ENCODE data around the gene IRGC. TPM values are rescaled to one million over a fixed set of nuclear protein-coding genes. Genes with fewer than 3 reads are reported as not detected.
"Not testable (repeated sequence)": the region's sequence is repeated elsewhere in the genome, so short reads cannot be mapped to it uniquely, and the experiment has no call there.

The IRGC gene
- total RNA-seq, 1 experiment from 2014 or later: not detected

DNA sequence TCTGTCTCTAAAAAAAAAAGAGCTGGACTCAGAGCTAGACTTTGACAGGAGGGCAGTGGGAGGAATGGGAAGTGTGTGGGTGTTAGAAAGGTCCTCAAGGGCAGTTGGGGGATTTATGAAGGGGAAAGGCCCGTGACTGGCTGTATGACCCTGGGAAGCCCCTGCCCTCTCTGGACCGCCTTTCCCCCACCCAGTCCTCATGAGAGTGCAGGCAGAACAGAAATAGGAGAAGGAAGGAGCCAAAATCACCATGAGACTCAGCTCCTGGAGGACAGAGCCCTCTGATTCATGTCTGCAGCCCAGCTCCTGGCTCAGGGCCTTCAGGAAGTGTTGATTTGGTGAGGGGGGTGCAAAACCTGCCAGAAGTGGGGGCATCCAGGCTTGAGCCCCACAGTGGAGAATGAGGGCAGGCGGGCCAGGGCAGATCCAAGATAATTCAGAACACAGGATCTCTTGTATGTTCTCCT lies 47.6 kb downstream of the IRGC start:
- no peaks in the 10 kb centered on the region for H3K36me3 Mint-ChIP-seq (ENCODE audit: insufficient read depth in 1 of 3, low read depth in 3 of 3)
- Histone ChIP-seq H3K79me1 (ENCODE audit: insufficient read depth, low read depth, low read length, poor library complexity, severe bottlenecking) (no peaks in the 10 kb centered on the region), H3K4ac (ENCODE audit: low read depth, low read length) (no peak overlapping the region), H4K91ac (ENCODE audit: insufficient read length, low read depth, low read length) (no peak overlapping the region), H2BK120ac (ENCODE audit: low read depth, low read length, poor library complexity, severe bottlenecking) (no peak overlapping the region), H3K79me2 (ENCODE audit: insufficient read depth, low read length) (no peaks in the 10 kb centered on the region), H2BK20ac (ENCODE audit: low read depth, low read length, poor library complexity, severe bottlenecking) (no peak overlapping the region), H2BK12ac (ENCODE audit: insufficient read length, low read depth, low read length) (no peak overlapping the region), H3K4me2 (ENCODE audit: insufficient read depth, insufficient read length, low read length) (no peak overlapping the region), H3K56ac (ENCODE audit: insufficient read length, low read depth, low read length) (no peak overlapping the region), H2AK5ac (ENCODE audit: insufficient read length, low read length) (no peak overlapping the region), H2BK5ac (ENCODE audit: insufficient read length, low read length) (no peak overlapping the region), H3K27me3 (ENCODE audit: insufficient read depth, low read length) (no peaks in the 10 kb centered on the region), H4K20me1 (ENCODE audit: control insufficient read depth, insufficient read depth, insufficient read length) (no peaks in the 10 kb centered on the region), H4K8ac (replicated peaks; ENCODE audit: insufficient read length, low read depth, low read length) (no peak overlapping the region), H3K27ac (ENCODE audit: insufficient read length, low read depth, low read length) (no peak overlapping the region), H3K18ac (ENCODE audit: insufficient read length, low read depth, low read length) (no peak overlapping the region), H2BK15ac (ENCODE audit: low read depth, low read length) (no peak overlapping the region), H2AFZ (ENCODE audit: low read length) (no peak overlapping the region), H3K14ac (ENCODE audit: insufficient read depth, low read length) (no peak overlapping the region), H3K9ac (ENCODE audit: extremely low read depth, insufficient read length, low read length) (no peak overlapping the region), H3K23ac (ENCODE audit: insufficient read length, low read depth, low read length) (no peak overlapping the region), H3K9me3 (ENCODE audit: control insufficient read depth, low read depth, low read length) (no peaks in the 10 kb centered on the region), H3K4me1 (ENCODE audit: insufficient read depth, low read length) (no peaks in the 10 kb centered on the region; the same call in 1 of the 2 replicates), H4K5ac (ENCODE audit: insufficient read length, low read depth, low read length) (no peak overlapping the region), H3K23me2 (ENCODE audit: insufficient read length, low read depth, low read length, poor library complexity, severe bottlenecking) (no peaks in the 10 kb centered on the region), H3T11ph (ENCODE audit: low read length) (no peak overlapping the region)
- TF ChIP-seq, protein P1, sequence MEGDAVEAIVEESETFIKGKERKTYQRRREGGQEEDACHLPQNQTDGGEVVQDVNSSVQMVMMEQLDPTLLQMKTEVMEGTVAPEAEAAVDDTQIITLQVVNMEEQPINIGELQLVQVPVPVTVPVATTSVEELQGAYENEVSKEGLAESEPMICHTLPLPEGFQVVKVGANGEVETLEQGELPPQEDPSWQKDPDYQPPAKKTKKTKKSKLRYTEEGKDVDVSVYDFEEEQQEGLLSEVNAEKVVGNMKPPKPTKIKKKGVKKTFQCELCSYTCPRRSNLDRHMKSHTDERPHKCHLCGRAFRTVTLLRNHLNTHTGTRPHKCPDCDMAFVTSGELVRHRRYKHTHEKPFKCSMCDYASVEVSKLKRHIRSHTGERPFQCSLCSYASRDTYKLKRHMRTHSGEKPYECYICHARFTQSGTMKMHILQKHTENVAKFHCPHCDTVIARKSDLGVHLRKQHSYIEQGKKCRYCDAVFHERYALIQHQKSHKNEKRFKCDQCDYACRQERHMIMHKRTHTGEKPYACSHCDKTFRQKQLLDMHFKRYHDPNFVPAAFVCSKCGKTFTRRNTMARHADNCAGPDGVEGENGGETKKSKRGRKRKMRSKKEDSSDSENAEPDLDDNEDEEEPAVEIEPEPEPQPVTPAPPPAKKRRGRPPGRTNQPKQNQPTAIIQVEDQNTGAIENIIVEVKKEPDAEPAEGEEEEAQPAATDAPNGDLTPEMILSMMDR (conservative IDR thresholded peaks at IDR 0.05): no peak
- H3K27me3 Mint-ChIP-seq (ENCODE audit: low read depth): peaks cover 6% of the 10 kb centered on the region
- H3K4me3 Mint-ChIP-seq: no peak overlapping the region
- no peak for DNase-seq
- H3K27ac Mint-ChIP-seq: no peak overlapping the region
- H3K9me3 Mint-ChIP-seq: no peaks in the 10 kb centered on the region
- peaks cover 20 to 26% of the 10 kb centered on the region in 2 experiments for H3K4me1 Mint-ChIP-seq
- WGBS (ENCODE audit: extremely low coverage, insufficient read length, low lambda C conversion rate): no CpG with 5 or more reads among the region's 3 CpGs

DNA sequence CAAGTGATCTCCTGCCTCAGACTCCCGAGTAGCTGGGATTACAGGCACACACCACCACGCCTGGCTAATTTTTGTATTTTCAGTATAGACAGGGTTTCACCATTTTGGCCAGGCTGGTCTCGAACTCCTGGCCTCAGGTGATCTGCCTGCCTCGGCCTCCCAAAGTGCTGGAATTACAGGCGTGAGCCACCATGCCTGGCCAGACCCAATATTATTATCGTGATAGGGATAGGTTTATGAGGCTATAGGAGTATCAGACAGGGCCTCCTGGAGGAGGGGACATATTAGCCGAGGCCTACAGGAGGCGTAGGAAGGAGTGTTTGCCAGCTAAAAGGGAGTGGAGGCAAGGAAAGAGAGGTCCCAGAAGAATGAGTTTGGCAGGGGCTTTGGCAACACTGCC lies 48.8 kb downstream of the IRGC start:
- not testable (repeated sequence) for DNase-seq; H3K14ac ChIP-seq (ENCODE audit: insufficient read depth, low read length); H3K27me3 ChIP-seq (ENCODE audit: insufficient read depth, low read length); H3T11ph ChIP-seq (ENCODE audit: low read length); H3K27ac ChIP-seq (ENCODE audit: insufficient read length, low read depth, low read length); H3K18ac ChIP-seq (ENCODE audit: insufficient read length, low read depth, low read length); H4K8ac ChIP-seq (replicated peaks; ENCODE audit: insufficient read length, low read depth, low read length); H3K4ac ChIP-seq (ENCODE audit: low read depth, low read length); H4K91ac ChIP-seq (ENCODE audit: insufficient read length, low read depth, low read length); H2AK5ac ChIP-seq (ENCODE audit: insufficient read length, low read length); H4K5ac ChIP-seq (ENCODE audit: insufficient read length, low read depth, low read length); H2BK20ac ChIP-seq (ENCODE audit: low read depth, low read length, poor library complexity, severe bottlenecking); H3K27ac Mint-ChIP-seq; H3K56ac ChIP-seq (ENCODE audit: insufficient read length, low read depth, low read length); H2BK5ac ChIP-seq (ENCODE audit: insufficient read length, low read length); H3K79me1 ChIP-seq (ENCODE audit: insufficient read depth, low read depth, low read length, poor library complexity, severe bottlenecking); H3K9me3 Mint-ChIP-seq; H4K20me1 ChIP-seq (ENCODE audit: control insufficient read depth, insufficient read depth, insufficient read length); H3K9me3 ChIP-seq (ENCODE audit: control insufficient read depth, low read depth, low read length); H3K23me2 ChIP-seq (ENCODE audit: insufficient read length, low read depth, low read length, poor library complexity, severe bottlenecking); H3K4me1 ChIP-seq (ENCODE audit: insufficient read depth, low read length); H2BK120ac ChIP-seq (ENCODE audit: low read depth, low read length, poor library complexity, severe bottlenecking); H3K9ac ChIP-seq (ENCODE audit: extremely low read depth, insufficient read length, low read length); H2BK12ac ChIP-seq (ENCODE audit: insufficient read length, low read depth, low read length); H3K36me3 Mint-ChIP-seq (ENCODE audit: insufficient read depth in 1 of 3, low read depth in 3 of 3); H3K79me2 ChIP-seq (ENCODE audit: insufficient read depth, low read length); H2AFZ ChIP-seq (ENCODE audit: low read length); H3K23ac ChIP-seq (ENCODE audit: insufficient read length, low read depth, low read length); H2BK15ac ChIP-seq (ENCODE audit: low read depth, low read length); H3K4me2 ChIP-seq (ENCODE audit: insufficient read depth, insufficient read length, low read length); H3K4me3 Mint-ChIP-seq
- Mint-ChIP-seq H3K4me1 (peaks cover 12 to 18% of the 10 kb centered on the region in 2 experiments), H3K27me3 (ENCODE audit: low read depth) (peaks cover 15% of the 10 kb centered on the region)
- no CpG with 5 or more reads among the region's 8 CpGs for WGBS (ENCODE audit: extremely low coverage, insufficient read length, low lambda C conversion rate)

Data from H9 (cell line).